GM12891 (cell line): ENCODE results near the gene PRKN.

Experiments used
- PAX5 ChIP-seq: IDR thresholded peaks from 2 replicates; pipeline ENCODE4 v1.6.1; 2011; ENCODE audit warnings: low read length, moderate library complexity, mild to moderate bottlenecking; ENCODE audit not compliant: insufficient read depth, severe bottlenecking
- POLR2A ChIP-seq: IDR thresholded peaks from 2 replicates; pipeline ENCODE4 v1.6.1; 2011; ENCODE audit warnings: low read depth, low read length, control low read depth
- POLR2AphosphoS5 ChIP-seq: IDR thresholded peaks from 2 replicates; pipeline ENCODE4 v1.6.1; 2011; ENCODE audit warnings: low read depth, low read length, control low read depth
- SPI1 ChIP-seq: IDR thresholded peaks from 2 replicates; pipeline ENCODE4 v1.6.1; 2011; ENCODE audit warnings: low read depth, low read length, control low read depth
- TAF1 ChIP-seq: IDR thresholded peaks from 2 replicates; pipeline ENCODE4 v1.6.1; 2011; ENCODE audit warnings: low read depth, low read length, control low read depth

GRCh38 chr6:162478192-162478671 lies 249.3 kb downstream of the PRKN start:
- TF ChIP-seq PAX5 (no peak), POLR2A (no peak), POLR2AphosphoS5 (no peak), TAF1 (no peak), SPI1 (no peak)
